ENCODE results near the gene SOD1. TPM values are rescaled to one million over a fixed set of nuclear protein-coding genes. Genes with fewer than 3 reads are reported as not detected.

The SOD1 gene
- total RNA-seq, 4 donors from 2014 or later, result 219 to 337 (median 248) TPM

DNA sequence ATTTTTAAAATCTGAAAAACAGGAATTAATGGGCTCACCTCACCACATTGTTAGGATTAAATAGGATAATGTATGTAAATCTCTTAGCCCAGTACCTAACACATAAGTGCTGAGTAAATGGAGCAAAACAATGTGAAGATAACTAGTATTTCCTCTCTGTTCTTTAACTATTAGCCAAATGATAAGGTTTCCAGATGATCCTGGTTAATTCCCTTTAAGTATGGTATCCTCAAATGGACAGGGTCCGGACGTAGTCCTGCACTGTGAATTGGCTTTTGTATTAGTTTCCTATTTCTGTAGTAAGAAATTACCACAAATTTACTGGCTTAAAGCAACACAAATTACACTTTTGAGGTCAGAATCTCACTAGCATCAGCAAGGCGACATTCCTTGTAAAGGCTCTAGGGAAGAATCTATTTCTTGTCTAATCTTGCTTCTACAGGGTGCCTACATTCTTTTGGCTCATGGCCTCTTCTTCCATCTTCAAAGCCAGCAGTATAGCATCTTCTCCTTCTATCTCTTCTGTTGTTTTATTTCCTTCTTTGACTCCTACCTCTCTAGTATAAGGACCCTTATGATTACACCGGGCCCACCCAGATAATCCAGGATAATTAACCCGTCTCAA lies 55.4 kb downstream of the SOD1 start:
- ATAC-seq, result no peak
- no peaks in the 10 kb centered on the region for H3K9me3 ChIP-seq
- H3K4me3 ChIP-seq, result no peak overlapping the region
- TF ChIP-seq POLR2A (IDR thresholded peaks at IDR 0.05), result no peak
- TF ChIP-seq EP300 (IDR thresholded peaks at IDR 0.05), result no peak
- TF ChIP-seq POLR2AphosphoS5 (IDR thresholded peaks at IDR 0.05), result no peak
- TF ChIP-seq, protein P1, sequence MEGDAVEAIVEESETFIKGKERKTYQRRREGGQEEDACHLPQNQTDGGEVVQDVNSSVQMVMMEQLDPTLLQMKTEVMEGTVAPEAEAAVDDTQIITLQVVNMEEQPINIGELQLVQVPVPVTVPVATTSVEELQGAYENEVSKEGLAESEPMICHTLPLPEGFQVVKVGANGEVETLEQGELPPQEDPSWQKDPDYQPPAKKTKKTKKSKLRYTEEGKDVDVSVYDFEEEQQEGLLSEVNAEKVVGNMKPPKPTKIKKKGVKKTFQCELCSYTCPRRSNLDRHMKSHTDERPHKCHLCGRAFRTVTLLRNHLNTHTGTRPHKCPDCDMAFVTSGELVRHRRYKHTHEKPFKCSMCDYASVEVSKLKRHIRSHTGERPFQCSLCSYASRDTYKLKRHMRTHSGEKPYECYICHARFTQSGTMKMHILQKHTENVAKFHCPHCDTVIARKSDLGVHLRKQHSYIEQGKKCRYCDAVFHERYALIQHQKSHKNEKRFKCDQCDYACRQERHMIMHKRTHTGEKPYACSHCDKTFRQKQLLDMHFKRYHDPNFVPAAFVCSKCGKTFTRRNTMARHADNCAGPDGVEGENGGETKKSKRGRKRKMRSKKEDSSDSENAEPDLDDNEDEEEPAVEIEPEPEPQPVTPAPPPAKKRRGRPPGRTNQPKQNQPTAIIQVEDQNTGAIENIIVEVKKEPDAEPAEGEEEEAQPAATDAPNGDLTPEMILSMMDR (IDR thresholded peaks at IDR 0.05), result no peak
- H3K27me3 ChIP-seq, result no peaks in the 10 kb centered on the region
- WGBS, 2 donors (ENCODE audit: low coverage in 1 of 2), result 91 to 97% methylated on average over 5 of the region's 5 CpGs
- H3K4me1 ChIP-seq, result peaks cover 0 to 81% (median 18%) of the 10 kb centered on the region in 3 donors
- H3K27ac ChIP-seq, result no peak overlapping the region
- H3K36me3 ChIP-seq, result no peaks in the 10 kb centered on the region

DNA sequence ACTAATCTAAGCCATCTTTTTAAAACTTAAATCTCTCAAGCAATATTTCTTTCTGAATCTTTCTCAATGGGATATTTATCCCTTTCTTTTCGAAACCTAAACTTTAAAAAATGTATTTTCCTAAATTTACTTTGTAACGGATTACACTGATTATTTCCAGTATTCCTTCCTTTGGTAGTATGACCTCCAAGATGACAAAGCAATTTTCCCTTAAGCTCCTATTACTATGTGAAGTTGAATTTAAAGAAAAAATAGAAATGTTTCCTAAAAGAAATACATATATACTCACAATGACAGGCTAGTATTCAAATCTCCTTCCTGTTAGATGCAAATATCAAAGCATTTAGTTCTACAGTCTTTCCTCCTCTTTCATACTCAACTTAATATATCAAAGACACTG lies 56.6 kb downstream of the SOD1 start:
- no peaks in the 10 kb centered on the region for H3K9me3 ChIP-seq
- H3K4me3 ChIP-seq, result no peak overlapping the region
- no peak for TF ChIP-seq EP300 (IDR thresholded peaks at IDR 0.05)
- no peak for TF ChIP-seq POLR2A (IDR thresholded peaks at IDR 0.05)
- no peak for TF ChIP-seq POLR2AphosphoS5 (IDR thresholded peaks at IDR 0.05)
- TF ChIP-seq, protein P1 (IDR thresholded peaks at IDR 0.05), result no peak
- 63 to 68% methylated on average over 1 to 2 of the region's 2 CpGs for WGBS, 2 donors (ENCODE audit: low coverage in 1 of 2)
- no peak for ATAC-seq
- no peak overlapping the region for H3K27ac ChIP-seq
- H3K36me3 ChIP-seq, result no peaks in the 10 kb centered on the region
- H3K27me3 ChIP-seq, result no peaks in the 10 kb centered on the region
- peaks cover 0 to 81% (median 9%) of the 10 kb centered on the region in 3 donors for H3K4me1 ChIP-seq

Small RNA genes within 50 kb of the gene (small RNA-seq; reads per million reads assigned to genes)
- gene RF01241, result 0 reads per million in 4 donors

Other genes starting within 250 kb of the SOD1 start
- 10 to 100 TPM; 10.7 to 19.9 (median 16.1) TPM for gene SCAF4, start 72.4 kb downstream of the SOD1 start, total RNA-seq
- gene HUNK, start 213.3 kb downstream of the SOD1 start, total RNA-seq, result 1 to 10 TPM in 2 of 4 donors, under 1 TPM in 2; 0.47 to 1.7 (median 0.81) TPM

Data from gastroesophageal sphincter (tissue), 4 donors.